GM21447 (cell line): Measurements from ENCODE around the gene FBXW10B.
"Not testable (repeated sequence)": the region's sequence is repeated elsewhere in the genome, so short reads cannot be mapped to it uniquely, and the experiment has no call there.

ENCODE experiments used
- ATAC-seq: cut with Tn5 transposase; IDR thresholded peaks from one replicate; pipeline ENCODE4 v1.9.1; 2021; ENCODE audit not compliant: unreplicated experiment

Gene FBXW10B, protein sequence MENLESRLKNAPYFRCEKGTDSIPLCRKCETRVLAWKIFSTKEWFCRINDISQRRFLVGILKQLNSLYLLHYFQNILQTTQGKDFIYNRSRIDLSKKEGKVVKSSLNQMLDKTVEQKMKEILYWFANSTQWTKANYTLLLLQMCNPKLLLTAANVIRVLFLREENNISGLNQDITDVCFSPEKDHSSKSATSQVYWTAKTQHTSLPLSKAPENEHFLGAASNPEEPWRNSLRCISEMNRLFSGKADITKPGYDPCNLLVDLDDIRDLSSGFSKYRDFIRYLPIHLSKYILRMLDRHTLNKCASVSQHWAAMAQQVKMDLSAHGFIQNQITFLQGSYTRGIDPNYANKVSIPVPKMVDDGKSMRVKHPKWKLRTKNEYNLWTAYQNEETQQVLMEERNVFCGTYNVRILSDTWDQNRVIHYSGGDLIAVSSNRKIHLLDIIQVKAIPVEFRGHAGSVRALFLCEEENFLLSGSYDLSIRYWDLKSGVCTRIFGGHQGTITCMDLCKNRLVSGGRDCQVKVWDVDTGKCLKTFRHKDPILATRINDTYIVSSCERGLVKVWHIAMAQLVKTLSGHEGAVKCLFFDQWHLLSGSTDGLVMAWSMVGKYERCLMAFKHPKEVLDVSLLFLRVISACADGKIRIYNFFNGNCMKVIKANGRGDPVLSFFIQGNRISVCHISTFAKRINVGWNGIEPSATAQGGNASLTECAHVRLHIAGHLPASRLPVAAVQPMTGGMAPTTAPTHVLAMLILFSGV

DNA sequence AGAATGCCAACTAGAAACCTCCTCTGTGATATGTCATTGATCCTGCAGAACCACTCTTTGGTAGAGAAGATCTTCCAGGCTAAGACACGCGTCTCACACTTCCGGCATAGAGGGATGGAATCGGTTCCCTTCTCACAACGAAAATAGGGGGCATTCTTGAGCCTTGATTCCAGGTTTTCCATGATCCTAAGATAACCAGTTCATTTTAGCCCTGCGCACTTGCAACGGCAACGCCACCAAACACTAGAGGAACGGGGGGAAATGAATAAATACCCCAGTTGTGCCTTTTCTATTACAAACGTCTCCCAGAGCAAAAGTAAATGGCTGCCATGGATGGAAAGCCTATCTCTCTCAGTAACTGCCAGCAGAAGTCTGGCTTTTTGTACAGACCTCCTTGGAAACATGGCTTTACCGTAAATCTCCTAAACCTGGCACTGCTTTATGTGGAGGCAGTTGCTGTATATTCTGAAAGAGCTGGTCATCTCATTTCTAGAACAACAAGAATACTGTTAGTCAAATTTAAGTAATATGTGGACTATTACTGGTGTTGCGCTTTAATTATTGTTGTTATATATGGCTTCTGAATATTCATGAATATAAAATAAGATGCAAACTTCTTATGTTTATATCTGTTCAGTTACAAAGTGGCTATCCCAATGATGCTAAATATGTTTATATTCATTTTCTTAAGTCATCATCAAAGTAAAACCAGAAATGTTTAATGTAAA is at the start of gene FBXW10B:
TSS of gene FBXW10B (minus strand) at position 374 of the 728 bp plus-strand sequence. CDS start at position 182, 192 bp downstream.
- ATAC-seq: not testable (repeated sequence)

DNA sequence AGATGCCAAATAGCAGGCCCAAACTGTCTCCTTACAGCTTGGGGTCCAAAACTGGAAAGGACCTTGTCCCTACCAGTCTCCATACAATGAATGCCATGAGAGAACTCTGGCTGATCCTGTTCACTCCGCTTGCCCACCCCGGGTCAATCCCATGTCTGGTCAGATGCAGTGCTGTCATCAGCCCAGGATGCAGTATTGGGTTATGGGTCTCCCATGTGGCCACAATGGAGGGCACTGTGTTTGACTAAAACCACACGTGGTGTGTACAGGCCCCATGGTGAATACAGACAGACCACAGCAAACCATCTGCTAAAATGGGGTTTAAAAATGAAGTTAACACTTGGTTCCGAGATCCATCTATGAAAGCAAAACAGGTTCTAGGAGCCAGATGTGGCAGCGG is 44.2 kb upstream of the FBXW10B start:
- ATAC-seq: no peak

DNA sequence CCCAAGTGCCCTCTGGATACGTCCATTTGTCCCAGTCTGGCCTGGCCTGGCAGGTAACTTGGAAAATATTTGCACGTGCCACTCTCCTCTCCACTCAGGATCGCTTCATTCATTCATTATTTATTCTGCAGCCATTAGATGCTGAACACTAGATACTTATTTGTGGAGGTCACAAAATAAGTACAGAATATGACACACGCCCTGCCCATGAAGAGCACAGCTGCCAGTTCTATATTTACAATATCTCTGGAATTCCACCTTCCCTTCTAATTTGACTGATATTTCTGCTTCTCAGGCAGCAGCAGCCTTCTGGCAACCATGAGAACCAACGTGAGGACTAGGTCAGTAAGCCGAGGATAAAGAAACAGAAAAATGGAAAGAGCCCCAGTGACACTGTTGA is 43.7 kb upstream of the FBXW10B start:
- no peak for ATAC-seq

DNA sequence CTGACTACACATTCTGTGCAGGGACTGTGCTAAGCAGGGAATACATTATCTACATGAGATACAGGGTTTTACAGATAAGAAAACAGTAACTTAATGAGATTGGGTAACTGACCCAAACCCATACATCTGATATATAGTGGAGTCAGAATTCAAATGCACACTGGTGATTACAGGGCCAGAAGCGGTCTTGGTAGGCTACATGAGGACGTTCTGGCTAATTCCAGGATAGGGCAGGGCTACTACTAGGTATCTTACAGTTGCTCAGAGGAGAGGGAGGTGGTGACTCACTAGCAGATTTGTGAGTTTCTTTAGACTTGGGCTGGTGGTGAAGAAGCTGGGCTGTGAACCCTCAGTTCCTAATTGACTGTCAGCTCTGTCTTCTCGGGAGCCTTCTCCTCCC is 43.2 kb upstream of the FBXW10B start:
- ATAC-seq: no peak

DNA sequence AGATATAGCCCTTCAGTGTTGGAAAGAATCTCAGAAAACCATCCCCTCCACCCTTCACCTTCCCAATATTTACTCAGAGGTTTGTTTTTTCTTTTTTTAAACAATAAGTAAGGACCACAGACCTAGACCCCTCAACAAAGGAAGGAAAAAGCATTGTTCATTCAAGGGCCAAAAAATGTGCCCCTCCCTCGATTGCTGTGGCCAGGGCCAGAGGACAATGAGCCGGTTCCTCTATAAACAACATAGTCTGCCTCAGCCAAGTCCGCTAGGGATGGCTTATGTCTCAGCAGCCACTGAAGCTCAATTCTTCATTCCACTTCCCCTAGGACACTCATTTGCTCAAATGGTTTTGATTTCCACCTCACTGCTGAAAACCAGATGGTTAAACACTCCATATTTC is 40.6 kb upstream of the FBXW10B start:
- no peak for ATAC-seq

DNA sequence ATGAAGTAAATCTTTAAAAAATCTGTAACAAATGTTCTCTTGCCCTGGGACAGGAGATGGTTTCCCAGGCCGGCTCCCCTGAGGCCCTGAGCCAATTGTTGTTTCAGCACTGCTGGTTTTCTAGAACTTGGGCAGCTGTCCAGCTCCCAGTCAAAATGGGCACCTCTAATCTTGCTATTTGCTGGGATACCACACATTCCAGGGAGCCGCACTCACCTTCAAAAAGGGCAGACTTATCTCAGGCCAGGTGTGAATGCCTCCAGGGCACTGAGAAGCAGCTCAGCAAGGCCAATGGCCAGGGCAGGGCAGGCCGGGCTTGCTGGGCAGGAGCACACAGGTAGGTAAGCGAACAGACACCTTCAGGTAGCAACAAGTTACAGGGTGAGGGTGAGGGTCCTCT is 40.2 kb upstream of the FBXW10B start:
- no peak for ATAC-seq

DNA sequence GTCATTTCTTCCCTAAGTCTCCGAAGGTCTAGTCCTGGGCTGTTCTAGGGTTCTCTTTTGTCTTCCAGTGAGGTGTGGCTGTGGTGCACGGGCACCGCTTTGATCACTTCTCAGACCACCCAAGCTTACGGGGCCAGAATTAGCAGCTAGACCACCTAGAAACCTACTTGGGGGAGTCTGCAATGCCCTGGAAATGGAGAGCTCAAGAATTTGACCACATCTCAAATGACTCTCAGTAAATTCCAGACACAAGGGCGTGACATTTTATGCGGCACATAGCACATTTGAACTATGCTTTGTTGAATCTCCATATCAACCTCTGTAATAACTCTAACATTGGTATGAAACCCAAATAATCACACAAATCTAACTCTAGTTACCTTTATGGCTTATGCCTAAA is 39.7 kb upstream of the FBXW10B start:
- ATAC-seq: no peak

DNA sequence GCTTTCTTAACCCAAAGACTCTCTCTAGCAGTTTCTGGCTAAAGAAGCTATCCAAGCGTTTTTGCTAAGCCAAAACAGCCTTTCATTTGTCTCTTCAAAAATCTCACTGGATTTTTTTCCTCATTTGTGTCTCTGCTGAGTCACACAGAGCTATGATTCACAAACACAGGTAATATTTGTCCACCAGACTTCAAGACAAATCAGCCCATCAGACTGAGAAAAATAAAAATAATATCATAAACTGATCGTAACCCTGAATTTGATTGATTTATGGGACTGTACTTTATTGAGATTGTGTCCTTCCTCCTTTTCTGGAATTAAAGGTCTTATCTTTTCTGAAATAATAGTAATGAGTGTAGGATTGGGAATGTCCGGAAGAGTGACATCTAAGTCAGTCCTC is 38.8 kb upstream of the FBXW10B start:
- ATAC-seq: no peak

DNA sequence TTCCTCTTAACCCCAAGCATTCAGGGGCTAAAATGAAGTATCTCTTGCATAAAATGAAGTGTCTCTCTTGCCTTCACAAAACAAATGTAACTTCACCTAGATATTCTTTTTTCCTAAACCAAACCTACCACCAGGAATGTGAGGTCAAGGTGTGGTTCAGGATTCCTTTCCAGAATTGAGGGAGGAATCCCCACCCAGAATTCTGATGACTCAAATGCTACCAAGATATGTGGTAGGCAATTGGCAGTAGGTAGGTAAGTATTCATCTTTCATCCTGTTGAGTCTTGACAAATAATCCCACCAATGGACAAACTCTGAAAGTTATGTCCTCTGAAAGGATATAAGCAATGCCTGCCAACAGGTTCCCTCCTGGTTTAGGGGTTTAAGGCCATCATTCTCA is 38.4 kb upstream of the FBXW10B start:
- ATAC-seq: no peak

DNA sequence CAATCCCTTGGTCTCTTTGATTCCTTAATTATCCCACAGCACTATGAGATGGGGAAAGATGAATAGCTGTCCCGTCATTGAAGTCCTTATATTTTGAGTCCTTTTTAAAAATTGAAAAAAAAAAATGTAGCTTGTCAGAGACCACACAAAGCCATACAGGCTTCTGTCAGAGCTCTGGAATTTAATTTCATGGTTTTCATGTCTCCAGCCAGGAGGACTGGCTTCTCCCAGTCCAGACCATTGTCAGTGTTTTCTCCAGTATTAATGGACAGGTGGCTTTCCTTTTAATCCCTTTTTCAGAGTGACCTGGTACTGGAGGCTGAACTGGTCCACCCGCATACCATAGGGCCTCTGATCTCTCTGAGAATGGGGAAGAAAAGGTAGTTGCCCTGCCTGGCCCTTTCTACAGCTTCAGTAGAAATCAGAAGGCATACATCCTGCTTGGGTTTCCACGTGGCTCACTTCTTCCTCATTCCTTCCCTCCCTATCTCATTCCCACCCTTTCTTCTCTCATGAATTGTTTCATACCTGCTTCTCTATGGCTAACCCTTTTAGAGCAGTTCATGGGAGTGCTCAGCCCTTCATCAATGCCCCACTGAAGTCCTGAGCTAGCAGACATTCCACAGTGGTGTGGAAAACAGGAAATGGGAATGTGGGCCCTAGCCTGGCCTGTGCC is 35.5 kb upstream of the FBXW10B start:
- ATAC-seq: no peak

DNA sequence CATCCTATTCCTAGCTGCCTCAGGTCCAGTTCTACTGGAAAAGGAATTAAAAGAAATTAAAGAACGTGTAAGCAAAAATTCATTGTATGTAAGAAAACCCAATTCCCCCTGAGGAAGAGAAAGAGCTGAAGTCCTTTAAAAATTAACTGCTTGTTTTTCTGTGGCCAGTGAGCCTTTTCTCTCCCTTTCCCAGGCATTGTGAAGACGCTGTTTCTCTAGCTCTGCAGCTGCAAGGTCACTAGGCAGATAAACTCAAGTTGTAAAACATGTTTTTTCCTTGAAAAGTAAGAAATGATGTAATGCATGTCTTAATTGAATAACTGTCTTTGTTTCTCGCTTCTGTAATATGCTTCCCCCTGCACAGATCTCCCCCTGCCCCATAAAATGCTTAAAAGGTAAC is 34.9 kb upstream of the FBXW10B start:
- not testable (repeated sequence) for ATAC-seq

DNA sequence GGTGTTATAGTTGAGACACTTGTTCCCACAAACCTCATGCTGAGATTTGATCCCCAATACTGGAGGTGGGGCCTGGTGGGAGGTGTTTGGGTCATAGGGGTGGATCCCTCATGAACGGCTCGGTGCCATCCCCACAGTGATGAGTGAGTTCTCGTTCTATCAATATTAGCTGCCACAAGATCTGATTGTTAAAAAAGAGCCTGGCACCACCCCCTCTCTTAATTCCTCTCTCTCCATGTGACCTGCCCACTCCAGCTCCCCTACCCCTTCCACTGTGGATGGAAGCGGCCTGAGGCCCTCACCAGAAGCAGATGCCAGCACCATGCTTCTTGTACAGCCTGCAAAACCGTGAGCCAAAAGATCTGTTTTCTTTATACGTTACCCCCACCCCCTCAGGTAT is 33.5 kb upstream of the FBXW10B start:
- ATAC-seq: no peak

DNA sequence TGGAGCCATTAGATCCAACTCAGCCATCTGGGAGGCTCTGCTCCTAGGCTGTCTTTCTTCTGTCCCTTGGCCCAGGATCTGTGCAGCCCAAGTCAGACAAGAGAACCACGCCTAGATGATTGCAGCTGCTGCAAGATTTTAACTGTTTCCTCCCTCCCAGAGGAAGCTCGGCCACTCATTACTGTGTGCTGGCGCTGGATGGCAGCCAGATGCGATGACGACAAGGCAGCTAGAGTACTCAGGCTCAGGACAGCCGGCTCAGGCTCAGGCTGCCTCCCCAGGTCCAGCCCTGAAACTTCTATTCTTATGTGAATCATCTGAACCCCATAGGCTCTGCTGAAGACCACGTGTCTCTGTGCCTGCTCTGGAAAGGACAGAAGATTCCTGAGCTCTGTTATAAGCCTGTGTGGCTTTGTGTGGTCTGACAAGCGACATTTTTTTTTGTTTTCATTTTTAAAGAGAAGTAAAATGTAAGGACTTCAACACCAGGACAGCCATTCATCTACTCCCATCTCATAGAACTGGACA is 32.1 kb upstream of the FBXW10B start:
- peak; percentile 92 for ATAC-seq

DNA sequence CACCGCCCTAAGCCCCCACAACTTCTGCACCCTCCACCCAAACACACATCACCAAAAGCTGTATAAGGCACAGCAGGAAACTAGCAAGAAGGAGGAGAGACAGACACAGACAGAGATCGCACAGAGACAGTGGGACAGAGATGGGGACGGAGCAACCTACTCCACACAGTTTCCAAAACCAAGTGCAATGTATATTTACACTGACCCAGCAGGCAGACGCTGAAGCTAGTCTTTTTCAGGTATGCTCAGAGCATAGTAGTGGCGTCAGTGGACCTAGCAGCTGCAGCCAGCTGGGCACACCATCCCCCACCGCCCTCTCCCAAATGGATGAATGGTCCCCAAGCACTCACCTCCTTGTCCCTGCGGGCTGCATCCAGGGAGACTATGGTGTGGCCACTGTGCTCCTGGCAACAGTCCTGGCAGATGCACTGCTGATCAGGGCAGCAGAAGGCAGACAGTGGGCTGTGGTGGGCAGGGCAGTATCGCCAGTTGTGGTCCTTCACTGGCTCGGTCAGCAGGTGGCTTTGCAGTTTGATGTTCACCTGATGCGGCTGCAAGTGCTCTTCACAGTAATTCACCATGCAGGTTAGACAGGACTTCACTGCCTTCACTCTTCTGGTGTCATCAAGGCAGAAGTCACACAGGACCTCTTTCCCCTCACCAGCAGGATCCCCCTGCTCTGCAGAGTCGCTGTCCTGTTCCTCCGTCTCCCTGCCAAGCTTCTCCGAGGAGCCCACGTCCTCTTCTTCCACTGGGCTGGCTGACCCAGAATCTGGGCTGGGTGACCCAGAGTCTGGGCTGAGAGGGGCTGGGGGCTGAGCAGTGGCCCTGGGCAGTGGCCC is 31.5 kb upstream of the FBXW10B start:
- ATAC-seq: no peak

DNA sequence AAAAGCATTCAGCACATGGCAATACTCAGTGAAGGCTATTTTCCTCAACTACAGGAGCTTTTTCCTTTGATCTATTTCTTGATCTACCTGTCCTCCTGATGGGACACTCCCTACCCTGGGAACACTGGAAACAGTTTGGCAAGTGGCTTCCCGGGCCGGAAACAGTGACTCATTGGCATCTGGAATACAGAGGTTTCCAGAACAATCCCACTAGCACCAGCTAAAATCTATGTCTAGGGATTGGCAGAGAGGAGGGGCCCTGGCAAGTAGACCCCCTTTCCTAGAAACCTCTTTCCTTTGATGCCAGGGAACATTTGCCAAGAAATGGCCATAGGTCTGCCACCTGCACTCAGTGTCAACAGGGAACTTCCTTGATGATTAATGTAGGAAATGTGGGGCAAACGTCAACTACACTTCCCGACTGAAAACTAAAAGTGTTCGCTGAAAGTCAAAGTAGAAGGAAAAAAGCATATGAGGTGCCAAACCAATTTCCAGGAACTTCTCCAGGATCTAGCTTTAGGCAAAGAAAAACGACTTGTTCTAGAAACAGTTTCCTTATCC is 30.4 kb upstream of the FBXW10B start:
- ATAC-seq: no peak

DNA sequence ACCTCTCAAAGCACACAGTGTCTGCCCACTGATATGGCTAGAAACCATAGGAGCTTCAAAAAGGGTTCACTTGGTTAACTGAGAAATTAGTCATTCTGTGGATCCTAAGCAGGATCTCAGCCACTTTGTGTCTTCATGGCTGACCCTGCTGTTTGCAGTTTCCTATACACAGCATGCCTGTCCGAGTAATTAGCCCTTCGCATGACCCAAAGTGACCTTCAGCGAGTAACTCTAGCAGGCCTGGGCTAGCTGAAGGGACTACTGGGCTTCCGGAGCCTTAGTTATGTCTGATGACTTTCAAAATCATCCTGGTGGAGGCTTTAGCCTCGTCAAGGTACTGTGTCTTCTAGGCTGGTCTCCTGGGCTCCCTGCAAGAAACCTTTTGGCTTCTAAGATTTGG is 28.9 kb upstream of the FBXW10B start:
- ATAC-seq: no peak

DNA sequence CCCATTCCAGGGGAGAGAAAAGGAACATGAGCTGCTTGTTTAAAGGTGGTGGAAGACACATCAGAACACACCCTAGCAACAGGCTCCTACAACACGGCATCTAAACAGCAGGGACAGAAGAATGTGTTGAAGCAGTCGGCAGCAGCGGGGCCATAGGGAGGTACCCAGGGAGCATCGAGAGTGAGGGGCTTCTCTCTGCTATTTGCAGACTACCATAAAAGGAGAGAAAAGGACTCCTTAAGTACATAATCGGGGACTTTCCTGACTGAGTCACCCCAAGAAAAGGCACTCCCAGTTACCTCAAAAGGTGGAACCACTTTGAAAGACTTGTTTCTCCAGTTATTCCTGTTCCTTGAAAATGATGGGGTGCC is 26.4 kb upstream of the FBXW10B start:
- ATAC-seq: not testable (repeated sequence)

DNA sequence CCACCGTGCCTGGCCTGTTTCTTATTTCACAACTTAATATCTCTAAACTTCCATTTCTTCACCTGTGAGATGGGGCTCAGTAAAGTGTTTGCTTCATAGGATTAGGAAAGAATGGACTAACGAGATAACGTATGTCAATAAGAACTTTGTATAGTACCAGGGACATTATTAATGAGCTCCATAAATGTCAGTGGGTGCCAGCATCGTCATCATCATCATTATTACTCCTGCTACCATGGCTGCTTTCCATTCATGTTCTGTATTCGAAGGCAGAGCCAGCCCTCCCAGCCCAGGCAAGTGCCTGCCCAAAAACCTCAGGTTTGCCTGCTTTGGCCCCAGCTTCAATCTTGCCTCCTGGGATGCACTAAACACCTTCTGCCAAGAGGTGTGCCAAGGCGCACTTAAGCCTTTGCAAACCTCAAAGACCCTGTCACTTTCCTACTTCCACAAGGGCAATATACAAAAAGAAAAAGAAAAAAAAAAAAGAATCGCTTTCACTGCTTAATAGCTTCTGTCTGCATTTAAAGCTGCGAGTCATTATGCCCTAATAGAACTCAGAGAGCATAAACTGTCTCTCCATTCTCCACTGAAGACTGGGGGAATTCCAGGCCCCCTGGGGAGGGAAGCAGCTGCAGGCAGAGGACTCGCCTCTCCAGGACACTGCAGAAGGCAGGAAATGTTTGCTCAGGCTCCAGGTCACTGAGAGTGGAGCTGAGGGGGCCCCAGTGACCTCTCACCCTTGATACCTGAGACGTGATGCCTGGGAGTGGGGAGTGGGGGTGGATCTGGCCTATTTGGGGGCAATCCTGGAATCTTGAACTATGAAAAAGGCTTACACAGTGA is 25.8 kb upstream of the FBXW10B start:
- ATAC-seq: not testable (repeated sequence)
